ENCODE measurements around the gene WNT7A. TPM values are rescaled to one million over a fixed set of nuclear protein-coding genes. Genes with fewer than 3 reads are reported as not detected.

The WNT7A gene
- total RNA-seq, 1 donor from 2014 or later, result not detected

DNA sequence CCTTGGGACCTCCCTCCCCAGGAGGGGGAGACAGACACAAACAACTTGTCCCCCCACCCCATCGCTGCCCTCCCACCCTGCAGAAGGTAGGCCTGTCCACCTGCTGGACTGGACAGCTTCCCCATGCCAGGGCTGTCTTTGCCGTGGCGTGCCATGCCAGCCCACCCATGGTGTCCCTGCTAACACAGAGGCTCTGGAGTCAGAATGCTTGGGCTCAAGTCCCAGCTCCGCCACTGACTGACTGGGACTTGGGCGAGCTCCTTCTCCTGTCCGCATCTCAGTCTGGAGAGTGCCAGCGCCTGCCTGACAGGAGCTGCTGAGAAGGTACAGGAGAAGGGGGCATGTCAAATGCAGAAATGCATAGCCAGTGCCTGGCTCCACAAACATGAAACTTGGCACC, 23.9 kb downstream of the WNT7A start:
- Mint-ChIP-seq H3K4me3 (ENCODE audit: unreplicated experiment) (no peak overlapping the region), H3K4me1 (ENCODE audit: low read depth, unreplicated experiment) (no peaks in the 10 kb centered on the region), H3K27me3 (ENCODE audit: unreplicated experiment) (peaks cover 15% of the 10 kb centered on the region), H3K27ac (ENCODE audit: unreplicated experiment) (no peak overlapping the region), H3K36me3 (ENCODE audit: unreplicated experiment) (no peaks in the 10 kb centered on the region), H3K9me3 (ENCODE audit: unreplicated experiment) (peaks cover 2% of the 10 kb centered on the region)
- TF ChIP-seq, protein P1, sequence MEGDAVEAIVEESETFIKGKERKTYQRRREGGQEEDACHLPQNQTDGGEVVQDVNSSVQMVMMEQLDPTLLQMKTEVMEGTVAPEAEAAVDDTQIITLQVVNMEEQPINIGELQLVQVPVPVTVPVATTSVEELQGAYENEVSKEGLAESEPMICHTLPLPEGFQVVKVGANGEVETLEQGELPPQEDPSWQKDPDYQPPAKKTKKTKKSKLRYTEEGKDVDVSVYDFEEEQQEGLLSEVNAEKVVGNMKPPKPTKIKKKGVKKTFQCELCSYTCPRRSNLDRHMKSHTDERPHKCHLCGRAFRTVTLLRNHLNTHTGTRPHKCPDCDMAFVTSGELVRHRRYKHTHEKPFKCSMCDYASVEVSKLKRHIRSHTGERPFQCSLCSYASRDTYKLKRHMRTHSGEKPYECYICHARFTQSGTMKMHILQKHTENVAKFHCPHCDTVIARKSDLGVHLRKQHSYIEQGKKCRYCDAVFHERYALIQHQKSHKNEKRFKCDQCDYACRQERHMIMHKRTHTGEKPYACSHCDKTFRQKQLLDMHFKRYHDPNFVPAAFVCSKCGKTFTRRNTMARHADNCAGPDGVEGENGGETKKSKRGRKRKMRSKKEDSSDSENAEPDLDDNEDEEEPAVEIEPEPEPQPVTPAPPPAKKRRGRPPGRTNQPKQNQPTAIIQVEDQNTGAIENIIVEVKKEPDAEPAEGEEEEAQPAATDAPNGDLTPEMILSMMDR (IDR thresholded peaks at IDR 0.05; ENCODE audit: partially characterized antibody, unreplicated experiment), result no peak
- no peak for DNase-seq

DNA sequence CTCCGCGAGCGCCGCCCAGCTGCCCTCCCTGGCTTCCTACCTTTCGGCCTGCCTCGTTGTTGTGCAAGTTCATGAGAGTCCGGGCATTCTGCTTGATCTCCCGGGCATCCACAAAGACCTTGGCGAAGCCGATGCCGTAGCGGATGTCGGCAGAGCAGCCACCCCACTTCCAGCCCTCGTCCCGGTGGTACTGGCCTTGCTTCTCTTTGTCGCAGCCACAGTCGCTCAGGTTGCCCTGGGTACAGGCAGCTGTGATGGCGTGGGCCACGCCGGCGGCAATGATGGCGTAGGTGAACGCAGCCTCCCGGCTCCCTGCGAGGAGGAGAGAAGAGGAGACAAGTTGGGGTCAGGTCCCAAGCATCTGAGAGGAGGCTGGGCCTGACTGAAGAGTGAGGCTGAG, 25.4 kb downstream of the WNT7A start:
- Mint-ChIP-seq H3K27me3 (ENCODE audit: unreplicated experiment) (peaks cover 16% of the 10 kb centered on the region), H3K4me1 (ENCODE audit: low read depth, unreplicated experiment) (no peaks in the 10 kb centered on the region)
- TF ChIP-seq, protein P1 (IDR thresholded peaks at IDR 0.05; ENCODE audit: partially characterized antibody, unreplicated experiment), result no peak

DNA sequence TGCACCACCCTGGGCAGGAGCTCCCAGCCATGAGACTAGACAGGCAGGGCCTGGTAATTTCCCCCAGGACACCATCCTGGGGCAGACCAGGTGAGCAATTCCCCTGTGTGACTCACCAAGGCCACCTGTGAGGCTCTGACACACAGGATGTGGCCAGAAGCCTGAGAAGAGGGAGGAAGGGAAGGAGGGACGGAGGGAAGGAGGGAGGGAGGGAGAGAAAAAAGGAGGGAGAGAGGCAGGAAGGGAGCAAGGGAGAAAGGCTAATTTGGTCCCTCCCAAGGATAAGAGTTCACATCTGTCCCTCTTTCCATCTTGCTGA, 25.9 kb downstream of the WNT7A start:
- no peaks in the 10 kb centered on the region for H3K4me1 Mint-ChIP-seq (ENCODE audit: low read depth, unreplicated experiment)
- H3K27ac Mint-ChIP-seq (ENCODE audit: unreplicated experiment), result no peak overlapping the region
- peaks cover 17% of the 10 kb centered on the region for H3K27me3 Mint-ChIP-seq (ENCODE audit: unreplicated experiment)
- TF ChIP-seq, protein P1 (IDR thresholded peaks at IDR 0.05; ENCODE audit: partially characterized antibody, unreplicated experiment), result no peak
- peaks cover 2% of the 10 kb centered on the region for H3K9me3 Mint-ChIP-seq (ENCODE audit: unreplicated experiment)
- no peak for DNase-seq
- H3K4me3 Mint-ChIP-seq (ENCODE audit: unreplicated experiment), result no peak overlapping the region
- H3K36me3 Mint-ChIP-seq (ENCODE audit: unreplicated experiment), result no peaks in the 10 kb centered on the region

More for the DNA sequence above, 25.4 kb downstream of the WNT7A start:
- Mint-ChIP-seq H3K27ac (ENCODE audit: unreplicated experiment) (no peak overlapping the region), H3K36me3 (ENCODE audit: unreplicated experiment) (no peaks in the 10 kb centered on the region), H3K9me3 (ENCODE audit: unreplicated experiment) (peaks cover 2% of the 10 kb centered on the region), H3K4me3 (ENCODE audit: unreplicated experiment) (no peak overlapping the region)
- no peak for DNase-seq

DNA sequence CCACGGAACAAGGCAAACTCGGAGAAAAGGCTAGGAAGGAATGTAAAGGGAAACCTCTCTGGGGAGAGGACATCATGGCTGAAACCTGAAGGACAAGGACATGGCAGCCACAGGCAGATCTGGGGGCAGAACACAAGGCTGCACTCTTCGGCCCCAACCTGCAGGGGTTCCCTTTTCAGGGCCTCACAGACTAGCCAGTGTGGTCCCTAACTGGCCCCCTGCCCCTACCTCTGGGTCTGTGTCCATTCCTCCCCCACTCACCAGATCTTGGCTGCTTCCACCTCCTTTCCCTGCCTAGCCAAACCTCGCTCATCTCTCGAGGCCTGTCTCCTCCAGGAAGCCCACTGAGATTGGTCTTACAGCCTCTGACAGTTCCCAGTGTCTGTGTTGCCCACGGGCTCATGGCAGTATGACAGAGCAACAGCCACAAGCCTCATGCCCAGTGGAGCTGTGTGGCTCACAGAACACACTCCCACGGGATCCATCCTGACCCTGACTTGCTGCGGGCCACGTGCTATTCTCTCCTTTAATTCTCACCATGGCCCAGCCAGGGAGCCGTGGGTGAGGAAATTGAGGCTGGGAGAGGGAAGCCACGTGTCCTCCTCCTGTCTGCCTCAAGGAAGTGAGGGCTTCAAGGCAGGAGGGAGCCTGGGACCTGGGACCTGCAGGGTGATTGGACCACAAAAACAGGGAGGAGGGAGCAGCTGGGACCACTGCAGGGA, 26.5 kb downstream of the WNT7A start:
- no peaks in the 10 kb centered on the region for H3K4me1 Mint-ChIP-seq (ENCODE audit: low read depth, unreplicated experiment)
- no peak overlapping the region for H3K4me3 Mint-ChIP-seq (ENCODE audit: unreplicated experiment)
- no peaks in the 10 kb centered on the region for H3K9me3 Mint-ChIP-seq (ENCODE audit: unreplicated experiment)
- no peak overlapping the region for H3K27ac Mint-ChIP-seq (ENCODE audit: unreplicated experiment)
- no peaks in the 10 kb centered on the region for H3K36me3 Mint-ChIP-seq (ENCODE audit: unreplicated experiment)
- DNase-seq, result no peak
- TF ChIP-seq, protein P1 (IDR thresholded peaks at IDR 0.05; ENCODE audit: partially characterized antibody, unreplicated experiment), result no peak
- H3K27me3 Mint-ChIP-seq (ENCODE audit: unreplicated experiment), result peaks cover 17% of the 10 kb centered on the region

DNA sequence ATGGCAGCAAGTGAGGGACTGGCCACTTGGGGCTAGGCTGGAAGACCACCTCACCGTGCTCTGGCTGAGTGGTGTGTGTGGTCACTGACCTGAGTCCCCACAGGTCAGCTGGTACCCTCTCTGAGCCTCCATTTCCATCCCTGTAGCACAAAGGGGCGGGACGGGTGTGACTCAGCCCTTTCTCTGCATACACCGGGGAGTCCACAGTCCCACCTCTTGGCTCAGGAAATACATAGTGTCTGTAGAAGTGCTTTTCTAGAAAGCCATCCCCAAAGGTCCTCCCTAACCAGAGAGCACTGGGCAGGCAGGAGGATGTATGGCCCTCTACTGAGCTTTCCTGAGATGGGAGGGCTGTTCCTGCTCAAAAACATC, 27.2 kb downstream of the WNT7A start:
- H3K27me3 Mint-ChIP-seq (ENCODE audit: unreplicated experiment), result peaks cover 17% of the 10 kb centered on the region
- no peak for DNase-seq
- TF ChIP-seq, protein P1 (IDR thresholded peaks at IDR 0.05; ENCODE audit: partially characterized antibody, unreplicated experiment), result no peak
- no peak overlapping the region for H3K27ac Mint-ChIP-seq (ENCODE audit: unreplicated experiment)
- no peaks in the 10 kb centered on the region for H3K4me1 Mint-ChIP-seq (ENCODE audit: low read depth, unreplicated experiment)
- H3K4me3 Mint-ChIP-seq (ENCODE audit: unreplicated experiment), result no peak overlapping the region
- no peaks in the 10 kb centered on the region for H3K36me3 Mint-ChIP-seq (ENCODE audit: unreplicated experiment)
- no peaks in the 10 kb centered on the region for H3K9me3 Mint-ChIP-seq (ENCODE audit: unreplicated experiment)
